HCT116 (cell line): ENCODE results near the gene TMEM119. TPM values are rescaled to one million over a fixed set of nuclear protein-coding genes. Genes with fewer than 3 reads are reported as not detected.

Source experiments
- ATAC-seq: fragments of 200-7000 bp; cut with Tn5 transposase; 2 replicates; pipeline ENCODE4 v1.9.1; 2020; ENCODE audit warnings: mild to moderate bottlenecking, moderate library complexity
- BruUV-seq: library from RNA; stranded (reverse); fragments of 400-500 nt; replicated peaks from 2 replicates; lab custom pipeline; 2021; lab: Mats Ljungman, UMichigan
- CTCF ChIA-PET: fragments of 300-600 bp; sonication (Branson Sonifier 250); formaldehyde crosslinking; loops from one replicate; lab custom pipeline; 2021; ENCODE audit warnings: antibody characterized with exemption; lab: Charles Lee
- POLR2A ChIA-PET: fragments of 300-600, 350-600 bp; sonication (Branson Sonifier 250); formaldehyde crosslinking; loops from one replicate; lab custom pipeline; 2021; ENCODE audit warnings: antibody characterized with exemption; lab: Charles Lee
- RAD21 ChIA-PET, 2 experiments: fragments of 300-600 bp; sonication (Branson Sonifier 250); formaldehyde crosslinking; loops; one replicate each; lab custom pipeline; 2023; ENCODE audit warnings: low total read pairs in 2 of 2; ENCODE audit not compliant: uncharacterized antibody in 2 of 2, unreplicated experiment in 2 of 2, low non-redundant PET in 1 of 2; lab: Charles Lee
- DNase-seq: peaks from one replicate; pipeline ENCODE4 v3.0.0-alpha.2; 2010; ENCODE audit warnings: low read depth, low spot score
- H2AFZ ChIP-seq: fragments of 200-600 bp; shearing (Covaris generic), sonication (generic); 2 replicates; pipeline ENCODE4 v1.6.1; 2017; ENCODE audit warnings: low read depth, mixed run types, mixed read lengths, antibody characterized with exemption, low read length; ENCODE audit not compliant: poor library complexity, severe bottlenecking
- H3K27ac ChIP-seq: 2 replicates; pipeline ENCODE4 v1.5.1; 2012; ENCODE audit warnings: low read depth, low read length
- H3K27me3 ChIP-seq: fragments of 200-600 bp; sonication (generic); 2 replicates; pipeline ENCODE4 v1.6.1; 2016; ENCODE audit warnings: mixed run types, low read length, mixed read lengths; ENCODE audit not compliant: insufficient read depth
- H3K36me3 ChIP-seq, 2 experiments: fragments of 200-500 bp in 1 of 2; fragments of 200-600 bp in 1 of 2; sonication (Bioruptor generic) in 1 of 2; sonication (generic) in 1 of 2; 2 replicates each; pipeline versions ENCODE4 v1.5.1 to v1.6.1; 2014 to 2016; ENCODE audit warnings: low read length in 2 of 2, inconsistent platforms in 1 of 2, mixed read lengths in 1 of 2, mixed run types in 1 of 2; ENCODE audit not compliant: insufficient read depth in 2 of 2, control insufficient read depth in 1 of 2
- H3K4me1 ChIP-seq, 2 experiments: fragments of 200-600 bp in 1 of 2; sonication (generic) in 1 of 2; 2 replicates each; pipeline versions ENCODE4 v1.5.1 to v1.6.1; 2012 to 2017; ENCODE audit warnings: low read length in 2 of 2, inconsistent platforms in 1 of 2, mild to moderate bottlenecking in 1 of 2, mixed read lengths in 1 of 2, mixed run types in 1 of 2, moderate library complexity in 1 of 2; ENCODE audit not compliant: insufficient read depth in 2 of 2, control insufficient read depth in 1 of 2
- H3K4me2 ChIP-seq: fragments of 200-600 bp; sonication (generic); 2 replicates; pipeline ENCODE4 v1.6.1; 2017; ENCODE audit warnings: mixed run types, low read length, mixed read lengths
- H3K4me3 ChIP-seq, 2 experiments: fragments of 200-600 bp in 1 of 2; sonication (generic) in 1 of 2; replicated peaks in 1 of 2; 2 replicates each; pipeline ENCODE4 v1.5.1; 2011 to 2016; ENCODE audit warnings: low read length in 2 of 2, control low read depth in 1 of 2, low read depth in 1 of 2, mild to moderate bottlenecking in 1 of 2, mixed read lengths in 1 of 2, mixed run types in 1 of 2
- H3K79me2 ChIP-seq: fragments of 200-600 bp; sonication (generic); 2 replicates; pipeline ENCODE4 v1.6.1; 2017; ENCODE audit warnings: mild to moderate bottlenecking, mixed run types, low read length, moderate library complexity, mixed read lengths; ENCODE audit not compliant: insufficient read depth
- H3K9ac ChIP-seq: fragments of 200-600 bp; sonication (generic); 2 replicates; pipeline ENCODE4 v1.6.1; 2016; ENCODE audit warnings: low read length, mixed read lengths
- H3K9me2 ChIP-seq: fragments of 200-600 bp; sonication (generic), shearing (Covaris generic); 2 replicates; pipeline ENCODE4 v1.6.1; 2017; ENCODE audit warnings: mixed run types, mild to moderate bottlenecking, moderate library complexity; ENCODE audit not compliant: insufficient read depth
- H3K9me3 ChIP-seq, 2 experiments: fragments of 200-500 bp in 1 of 2; fragments of 200-600 bp in 1 of 2; sonication (Bioruptor generic) in 1 of 2; sonication (generic) in 1 of 2; 2 replicates each; pipeline ENCODE4 v1.6.1; 2014 to 2017; ENCODE audit warnings: low read length in 2 of 2, mixed read lengths in 2 of 2, inconsistent platforms in 1 of 2, low read depth in 1 of 2, mild to moderate bottlenecking in 1 of 2, mixed run types in 1 of 2, moderate library complexity in 1 of 2; ENCODE audit not compliant: control insufficient read depth in 1 of 2, insufficient read depth in 1 of 2
- H4K20me1 ChIP-seq: fragments of 200-600 bp; sonication (generic), shearing (Covaris generic); 2 replicates; pipeline ENCODE4 v1.6.1; 2017; ENCODE audit warnings: mixed run types, mild to moderate bottlenecking, moderate library complexity; ENCODE audit not compliant: insufficient read depth
- CBX3 ChIP-seq: IDR thresholded peaks from 2 replicates; pipeline ENCODE4 v1.6.1; 2012; ENCODE audit warnings: low read depth
- CEBPB ChIP-seq: IDR thresholded peaks from 2 replicates; pipeline ENCODE4 v1.6.1; 2012; ENCODE audit warnings: low read depth
- EGR1 ChIP-seq: IDR thresholded peaks from 2 replicates; pipeline ENCODE4 v1.6.1; 2012; ENCODE audit warnings: low read depth
- ELF1 ChIP-seq: IDR thresholded peaks from 2 replicates; pipeline ENCODE4 v1.6.1; 2012; ENCODE audit warnings: low read depth, borderline replicate concordance
- EZH2 ChIP-seq: fragments of 200-600 bp; sonication (generic); IDR thresholded peaks from 2 replicates; pipeline ENCODE4 v1.6.1; 2017; ENCODE audit warnings: antibody characterized with exemption, mixed run types
- EZH2phosphoT487 ChIP-seq: fragments of 200-600 bp; IDR thresholded peaks from 2 replicates; pipeline ENCODE4 v1.6.1; 2018; ENCODE audit warnings: antibody characterized with exemption, borderline replicate concordance
- FOSL1 ChIP-seq: IDR thresholded peaks from 2 replicates; pipeline ENCODE4 v1.6.1; 2012; ENCODE audit warnings: low read depth
- RAD21 ChIP-seq: IDR thresholded peaks from 2 replicates; pipeline ENCODE4 v1.6.1; 2012; ENCODE audit warnings: low read depth, mild to moderate bottlenecking
- SP1 ChIP-seq: IDR thresholded peaks from 2 replicates; pipeline ENCODE4 v1.6.1; 2012; ENCODE audit warnings: low read depth
- SRF ChIP-seq: IDR thresholded peaks from 2 replicates; pipeline ENCODE4 v1.6.1; 2012; ENCODE audit warnings: low read depth
- TCF7L2 ChIP-seq: IDR thresholded peaks from 2 replicates; pipeline ENCODE4 v1.7.0; 2011; ENCODE audit warnings: borderline replicate concordance, inconsistent platforms; ENCODE audit not compliant: insufficient read depth, insufficient read length; ENCODE audit errors: extremely low read depth
- ZFX ChIP-seq: fragments of 450-650 bp; IDR thresholded peaks from 2 replicates; pipeline ENCODE4 v1.6.1; 2017
- ZNF274 ChIP-seq: fragments of 200-500 bp; sonication (Bioruptor generic); IDR thresholded peaks from 2 replicates; pipeline ENCODE4 v1.6.1; 2014; ENCODE audit warnings: mild to moderate bottlenecking, low read depth, low read length, inconsistent platforms
- intact Hi-C: fragments of 100-400 bp; cut with micrococcal nuclease; formaldehyde crosslinking; loops from 2 replicates; pipeline ENCODE4 v1.10.0; 2022
- total RNA-seq: library from RNA; stranded (reverse); gene quantifications from one replicate; pipeline ENCODE4 v1.2.1, GENCODE V29; 2021; ENCODE audit not compliant: unreplicated experiment
- TF ChIP-seq, protein P1 (sequence below): IDR thresholded peaks from 2 replicates; pipeline ENCODE4 v1.6.1; 2011; ENCODE audit warnings: mild to moderate bottlenecking, low read length, moderate library complexity; ENCODE audit not compliant: insufficient replicate concordance; ENCODE audit errors: extremely low read depth
- TF ChIP-seq, protein P2 (sequence below), 3 experiments: fragments of 200-600 bp in 1 of 3; sonication (generic) in 1 of 3; IDR thresholded peaks in 2 of 3; conservative IDR thresholded peaks in 1 of 3; 2 replicates each; pipeline ENCODE4 v1.5.1; 2012 to 2017; ENCODE audit warnings: low read depth in 2 of 3, low read length in 2 of 3, antibody characterized with exemption in 1 of 3, borderline replicate concordance in 1 of 3, control low read depth in 1 of 3, mild to moderate bottlenecking in 1 of 3, mixed read lengths in 1 of 3, mixed run types in 1 of 3, moderate library complexity in 1 of 3; ENCODE audit not compliant: insufficient read depth in 1 of 3
- TF ChIP-seq, protein P3 (sequence below): IDR thresholded peaks from 2 replicates; pipeline ENCODE4 v1.6.1; 2012

TMEM119 gene
- total RNA-seq, 1 experiment from 2014 or later, result not detected

DNA sequence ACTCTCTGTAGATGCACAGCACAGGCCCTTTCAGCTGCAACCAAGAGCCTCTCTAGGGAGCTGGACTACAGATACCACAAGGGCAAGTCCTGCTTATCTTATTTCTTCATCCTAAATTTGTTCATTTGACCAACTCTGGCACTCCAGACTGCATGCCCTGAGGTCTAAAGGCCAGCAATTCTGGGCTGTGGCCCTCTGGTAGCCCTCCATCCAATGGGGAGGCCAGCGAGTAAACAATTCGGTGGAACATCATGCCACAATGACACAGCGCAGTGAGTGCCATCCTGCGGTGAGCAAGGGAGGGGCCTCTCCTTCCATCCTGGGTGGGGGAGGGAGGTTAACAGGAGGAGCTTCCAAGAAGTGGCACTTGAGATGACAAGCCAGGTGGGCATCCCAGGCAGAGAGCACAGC is 36.5 kb upstream of the TMEM119 start:
- Histone ChIP-seq H2AFZ (no peak overlapping the region), H4K20me1 (no peaks in the 10 kb centered on the region), H3K27me3 (no peaks in the 10 kb centered on the region), H3K27ac (no peak overlapping the region), H3K4me1 (peaks cover 24 to 25% of the 10 kb centered on the region in 2 experiments), H3K36me3 (no peaks in the 10 kb centered on the region), H3K79me2 (no peaks in the 10 kb centered on the region), H3K9ac (no peak overlapping the region), H3K4me3 (no peak overlapping the region), H3K9me3 (no peaks in the 10 kb centered on the region), H3K4me2 (peak overlapping the region; percentile 27; the same call in 1 of the 2 replicates), H3K9me2 (no peaks in the 10 kb centered on the region)
- ChIA-PET CTCF (no interaction called here), RAD21 (no interaction called here), POLR2A (no interaction called here)
- intact Hi-C loops, result no loop called here
- DNase-seq, result no peak
- BruUV-seq, result no TSS peak
- no peak for TF ChIP-seq FOSL1
- peak; percentile 26 for ATAC-seq

DNA sequence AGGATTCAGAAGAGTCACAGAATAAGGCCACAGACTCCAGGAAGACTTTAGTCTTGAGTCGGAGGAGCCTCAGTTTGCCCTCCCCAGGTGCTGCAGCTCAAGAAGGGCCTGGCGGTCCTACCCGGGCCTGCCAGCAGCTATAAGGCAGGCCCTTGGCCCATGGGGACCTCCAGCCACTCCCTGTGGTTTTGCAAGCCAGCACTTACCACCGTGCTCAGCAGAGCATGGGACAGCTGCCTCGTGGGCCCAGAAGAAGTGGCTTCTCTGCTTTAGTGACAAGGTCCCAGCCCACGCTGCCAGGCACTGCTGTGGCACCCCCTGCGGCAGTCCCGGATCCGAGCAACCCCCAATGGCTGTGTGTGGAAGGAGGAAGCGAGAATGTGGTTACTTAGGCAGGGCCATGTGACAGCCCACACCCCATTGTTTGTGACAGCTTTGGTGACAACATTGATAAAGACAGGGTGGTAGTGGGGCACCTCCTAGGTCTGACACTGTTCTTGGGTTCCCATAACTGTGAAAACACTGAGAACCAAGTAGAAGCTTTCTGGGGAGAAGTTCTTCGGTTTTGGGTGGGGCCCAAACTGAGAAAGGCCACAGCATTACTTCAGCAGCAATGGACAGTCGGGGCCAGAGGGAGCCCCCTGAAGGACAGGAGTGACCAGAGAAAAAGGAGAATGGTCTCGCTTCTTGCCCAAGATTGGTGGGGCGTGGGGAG is 35.8 kb upstream of the TMEM119 start, which contains the start of gene SELPLG:
SELPLG (minus strand) TSS at position 361 of the 715 bp plus-strand sequence. CDS start 9,587 bp downstream, outside the sequence.
- no peaks in the 10 kb centered on the region for H3K36me3 ChIP-seq
- no peak for ATAC-seq
- CTCF ChIA-PET, result no interaction called here
- H3K4me2 ChIP-seq, result peak within 1 kb of the TSS; percentile 27; the same call in 1 of the 2 replicates
- H3K4me1 ChIP-seq, result peaks cover 25 to 26% of the 10 kb centered on the region in 2 experiments
- no peaks in the 10 kb centered on the region for H3K9me2 ChIP-seq
- H3K9ac ChIP-seq, result no peak within 1 kb of the TSS
- no peaks in the 10 kb centered on the region for H3K79me2 ChIP-seq
- BruUV-seq, result no TSS peak
- intact Hi-C loops, result no loop called here
- RAD21 ChIA-PET, result no interaction called here
- DNase-seq, result no peak
- H2AFZ ChIP-seq, result no peak within 1 kb of the TSS
- no peaks in the 10 kb centered on the region for H3K27me3 ChIP-seq
- H4K20me1 ChIP-seq, result no peaks in the 10 kb centered on the region
- no peaks in the 10 kb centered on the region for H3K9me3 ChIP-seq
- POLR2A ChIA-PET, result no interaction called here
- no peak within 1 kb of the TSS for H3K27ac ChIP-seq
- H3K4me3 ChIP-seq, result no peak within 1 kb of the TSS
- TF ChIP-seq CEBPB (no peak), RAD21 (no peak), ZFX (no peak), ZNF274 (no peak), SP1 (no peak), CBX3 (no peak), EZH2phosphoT487 (no peak), EGR1 (no peak), SRF (no peak), EZH2 (no peak), TCF7L2 (no peak), ELF1 (no peak)
- TF ChIP-seq, protein P1, sequence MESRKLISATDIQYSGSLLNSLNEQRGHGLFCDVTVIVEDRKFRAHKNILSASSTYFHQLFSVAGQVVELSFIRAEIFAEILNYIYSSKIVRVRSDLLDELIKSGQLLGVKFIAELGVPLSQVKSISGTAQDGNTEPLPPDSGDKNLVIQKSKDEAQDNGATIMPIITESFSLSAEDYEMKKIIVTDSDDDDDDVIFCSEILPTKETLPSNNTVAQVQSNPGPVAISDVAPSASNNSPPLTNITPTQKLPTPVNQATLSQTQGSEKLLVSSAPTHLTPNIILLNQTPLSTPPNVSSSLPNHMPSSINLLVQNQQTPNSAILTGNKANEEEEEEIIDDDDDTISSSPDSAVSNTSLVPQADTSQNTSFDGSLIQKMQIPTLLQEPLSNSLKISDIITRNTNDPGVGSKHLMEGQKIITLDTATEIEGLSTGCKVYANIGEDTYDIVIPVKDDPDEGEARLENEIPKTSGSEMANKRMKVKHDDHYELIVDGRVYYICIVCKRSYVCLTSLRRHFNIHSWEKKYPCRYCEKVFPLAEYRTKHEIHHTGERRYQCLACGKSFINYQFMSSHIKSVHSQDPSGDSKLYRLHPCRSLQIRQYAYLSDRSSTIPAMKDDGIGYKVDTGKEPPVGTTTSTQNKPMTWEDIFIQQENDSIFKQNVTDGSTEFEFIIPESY, result no peak
- TF ChIP-seq, protein P2, sequence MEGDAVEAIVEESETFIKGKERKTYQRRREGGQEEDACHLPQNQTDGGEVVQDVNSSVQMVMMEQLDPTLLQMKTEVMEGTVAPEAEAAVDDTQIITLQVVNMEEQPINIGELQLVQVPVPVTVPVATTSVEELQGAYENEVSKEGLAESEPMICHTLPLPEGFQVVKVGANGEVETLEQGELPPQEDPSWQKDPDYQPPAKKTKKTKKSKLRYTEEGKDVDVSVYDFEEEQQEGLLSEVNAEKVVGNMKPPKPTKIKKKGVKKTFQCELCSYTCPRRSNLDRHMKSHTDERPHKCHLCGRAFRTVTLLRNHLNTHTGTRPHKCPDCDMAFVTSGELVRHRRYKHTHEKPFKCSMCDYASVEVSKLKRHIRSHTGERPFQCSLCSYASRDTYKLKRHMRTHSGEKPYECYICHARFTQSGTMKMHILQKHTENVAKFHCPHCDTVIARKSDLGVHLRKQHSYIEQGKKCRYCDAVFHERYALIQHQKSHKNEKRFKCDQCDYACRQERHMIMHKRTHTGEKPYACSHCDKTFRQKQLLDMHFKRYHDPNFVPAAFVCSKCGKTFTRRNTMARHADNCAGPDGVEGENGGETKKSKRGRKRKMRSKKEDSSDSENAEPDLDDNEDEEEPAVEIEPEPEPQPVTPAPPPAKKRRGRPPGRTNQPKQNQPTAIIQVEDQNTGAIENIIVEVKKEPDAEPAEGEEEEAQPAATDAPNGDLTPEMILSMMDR (IDR thresholded peaks at IDR 0.05 in 2 of 3, conservative IDR thresholded peaks at IDR 0.05 in 1 of 3; ENCODE audit: borderline replicate concordance in 1 of 3, insufficient read depth in 1 of 3, low read depth in 2 of 3, low read length in 2 of 3), result no peak
- TF ChIP-seq, protein P3, sequence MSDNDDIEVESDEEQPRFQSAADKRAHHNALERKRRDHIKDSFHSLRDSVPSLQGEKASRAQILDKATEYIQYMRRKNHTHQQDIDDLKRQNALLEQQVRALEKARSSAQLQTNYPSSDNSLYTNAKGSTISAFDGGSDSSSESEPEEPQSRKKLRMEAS, result no peak
